ENCODE measurements around the gene JAKMIP3.

JAKMIP3 gene

GRCh38 chr10:132103116-132103910 is 37.6 kb downstream of the JAKMIP3 start:
- peaks cover 4% of the 10 kb centered on the region; the same call in 1 of the 2 replicates for H3K9me3 ChIP-seq (ENCODE audit: control insufficient read depth, insufficient read depth, low read length)
- H3K4me3 ChIP-seq (ENCODE audit: low read length), result no peak overlapping the region
- H3K9me2 ChIP-seq (replicated peaks; ENCODE audit: control insufficient read depth, low read length), result no peaks in the 10 kb centered on the region
- no peak overlapping the region for H3K4me2 ChIP-seq (ENCODE audit: low read length)
- H4K20me1 ChIP-seq (ENCODE audit: control insufficient read depth, insufficient read depth, low read depth, low read length), result no peaks in the 10 kb centered on the region
- H3K36me3 ChIP-seq (ENCODE audit: control insufficient read depth, low read length), result no peaks in the 10 kb centered on the region
- H3K27me3 ChIP-seq (ENCODE audit: control insufficient read depth, low read length), result no peaks in the 10 kb centered on the region
- TF ChIP-seq EZH2phosphoT487 (IDR thresholded peaks at IDR 0.05; ENCODE audit: borderline replicate concordance, low read length) (no peak), CTCF (IDR thresholded peaks at IDR 0.05; ENCODE audit: low read depth, low read length, poor library complexity, severe bottlenecking) (no peak)
- no peaks in the 10 kb centered on the region for H3K79me2 ChIP-seq (ENCODE audit: control insufficient read depth, low read length)
- H3K4me1 ChIP-seq (ENCODE audit: control insufficient read depth, low read length), result no peaks in the 10 kb centered on the region
- H3F3A ChIP-seq (ENCODE audit: control insufficient read depth, insufficient read depth), result no peaks in the 10 kb centered on the region
- no peak overlapping the region for H3K27ac ChIP-seq (ENCODE audit: low read depth, low read length)

GRCh38 chr10:132104062-132104461 is 38.3 kb downstream of the JAKMIP3 start:
- no peak overlapping the region for H3K4me3 ChIP-seq (ENCODE audit: low read length)
- H3K9me3 ChIP-seq (ENCODE audit: control insufficient read depth, insufficient read depth, low read length), result peaks cover 2% of the 10 kb centered on the region; the same call in 1 of the 2 replicates
- no peaks in the 10 kb centered on the region for H3K9me2 ChIP-seq (replicated peaks; ENCODE audit: control insufficient read depth, low read length)
- H3K4me1 ChIP-seq (ENCODE audit: control insufficient read depth, low read length), result no peaks in the 10 kb centered on the region
- H3K27me3 ChIP-seq (ENCODE audit: control insufficient read depth, low read length), result no peaks in the 10 kb centered on the region
- no peak overlapping the region for H3K4me2 ChIP-seq (ENCODE audit: low read length)
- H3K79me2 ChIP-seq (ENCODE audit: control insufficient read depth, low read length), result no peaks in the 10 kb centered on the region
- no peaks in the 10 kb centered on the region for H3K36me3 ChIP-seq (ENCODE audit: control insufficient read depth, low read length)
- H4K20me1 ChIP-seq (ENCODE audit: control insufficient read depth, insufficient read depth, low read depth, low read length), result no peaks in the 10 kb centered on the region
- TF ChIP-seq CTCF (IDR thresholded peaks at IDR 0.05; ENCODE audit: low read depth, low read length, poor library complexity, severe bottlenecking), result no peak
- no peak for TF ChIP-seq EZH2phosphoT487 (IDR thresholded peaks at IDR 0.05; ENCODE audit: borderline replicate concordance, low read length)
- no peak overlapping the region for H3K27ac ChIP-seq (ENCODE audit: low read depth, low read length)
- no peaks in the 10 kb centered on the region for H3F3A ChIP-seq (ENCODE audit: control insufficient read depth, insufficient read depth)

DNA sequence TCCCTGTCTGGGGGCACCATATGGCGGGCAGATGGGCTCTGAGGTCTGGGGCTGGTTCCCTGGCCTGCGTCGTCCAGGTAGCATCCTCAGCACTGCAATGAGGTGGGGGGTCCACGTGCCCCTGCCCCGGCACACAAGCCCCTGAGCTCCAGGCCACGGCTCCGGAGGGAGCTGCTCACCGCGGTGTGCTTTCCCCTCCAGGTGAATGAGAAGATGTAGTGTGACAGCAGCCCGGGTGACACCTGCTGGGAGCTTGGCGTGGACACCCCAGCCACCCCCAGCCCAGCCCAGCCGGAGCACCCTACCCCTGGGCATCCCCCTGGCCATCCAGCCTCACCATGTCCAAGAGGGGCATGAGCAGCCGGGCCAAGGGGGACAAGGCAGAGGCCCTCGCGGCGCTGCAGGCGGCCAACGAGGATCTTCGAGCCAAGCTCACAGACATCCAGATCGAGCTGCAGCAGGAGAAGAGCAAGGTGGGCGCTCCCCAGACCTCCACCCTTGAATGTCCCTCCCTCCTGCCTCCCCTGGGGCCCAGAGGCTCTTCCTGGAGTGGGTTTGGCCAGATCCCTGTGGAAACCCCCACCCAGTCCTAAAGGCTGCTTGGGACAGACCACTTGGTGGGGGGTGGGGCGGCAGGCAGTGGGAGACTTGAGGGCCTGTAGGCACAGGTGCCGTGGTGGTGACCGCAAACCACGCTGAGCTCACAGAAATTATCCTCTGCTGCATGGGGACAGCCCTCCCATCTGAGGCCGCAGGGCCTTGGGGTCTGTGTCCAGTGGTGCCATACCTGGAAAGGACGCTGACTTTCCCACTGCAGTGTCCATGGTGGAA is 38.9 kb downstream of the JAKMIP3 start:
- H4K20me1 ChIP-seq (ENCODE audit: control insufficient read depth, insufficient read depth, low read depth, low read length), result no peaks in the 10 kb centered on the region
- TF ChIP-seq EZH2phosphoT487 (IDR thresholded peaks at IDR 0.05; ENCODE audit: borderline replicate concordance, low read length), result no peak
- no peaks in the 10 kb centered on the region for H3K9me3 ChIP-seq (ENCODE audit: control insufficient read depth, insufficient read depth, low read length)
- H3K4me3 ChIP-seq (ENCODE audit: low read length), result no peak overlapping the region
- H3K36me3 ChIP-seq (ENCODE audit: control insufficient read depth, low read length), result no peaks in the 10 kb centered on the region
- H3K27me3 ChIP-seq (ENCODE audit: control insufficient read depth, low read length), result no peaks in the 10 kb centered on the region
- H3K79me2 ChIP-seq (ENCODE audit: control insufficient read depth, low read length), result no peaks in the 10 kb centered on the region
- no peak overlapping the region for H3K27ac ChIP-seq (ENCODE audit: low read depth, low read length)
- no peak overlapping the region for H3K4me2 ChIP-seq (ENCODE audit: low read length)
- no peaks in the 10 kb centered on the region for H3K4me1 ChIP-seq (ENCODE audit: control insufficient read depth, low read length)
- H3F3A ChIP-seq (ENCODE audit: control insufficient read depth, insufficient read depth), result no peaks in the 10 kb centered on the region
- H3K9me2 ChIP-seq (replicated peaks; ENCODE audit: control insufficient read depth, low read length), result no peaks in the 10 kb centered on the region

Measured in DOHH2 (cell line).